GM21528 (cell line): ENCODE results near the gene TSEN2.
"Not testable (repeated sequence)": the region's sequence is repeated elsewhere in the genome, so short reads cannot be mapped to it uniquely, and the experiment has no call there.

Experiments used
- ATAC-seq: cut with Tn5 transposase; IDR thresholded peaks from one replicate; pipeline ENCODE4 v1.9.1; 2021; ENCODE audit warnings: mild to moderate bottlenecking, moderate library complexity; ENCODE audit not compliant: unreplicated experiment, low FRiP score

TSEN2 gene

DNA sequence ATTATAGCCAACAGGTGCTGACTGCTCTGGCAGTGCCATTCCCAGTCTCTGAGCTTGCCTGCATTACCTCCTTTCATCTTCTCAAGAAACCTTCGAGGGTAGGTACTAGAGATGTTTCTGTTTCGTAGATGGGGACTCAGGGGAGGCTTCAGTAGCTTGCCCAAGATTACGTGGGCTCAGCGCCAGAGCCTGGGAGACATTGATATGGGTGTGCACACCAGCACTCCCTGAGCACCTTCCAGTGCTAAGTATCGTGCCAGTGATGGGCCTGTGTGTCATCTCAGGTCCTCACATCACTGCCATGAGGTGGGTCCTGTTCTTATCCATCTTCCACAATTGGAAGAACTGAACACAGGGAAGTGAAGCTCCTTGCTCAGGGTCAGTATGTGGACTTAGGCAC, 15.2 kb downstream of the TSEN2 start:
- ATAC-seq: no peak

DNA sequence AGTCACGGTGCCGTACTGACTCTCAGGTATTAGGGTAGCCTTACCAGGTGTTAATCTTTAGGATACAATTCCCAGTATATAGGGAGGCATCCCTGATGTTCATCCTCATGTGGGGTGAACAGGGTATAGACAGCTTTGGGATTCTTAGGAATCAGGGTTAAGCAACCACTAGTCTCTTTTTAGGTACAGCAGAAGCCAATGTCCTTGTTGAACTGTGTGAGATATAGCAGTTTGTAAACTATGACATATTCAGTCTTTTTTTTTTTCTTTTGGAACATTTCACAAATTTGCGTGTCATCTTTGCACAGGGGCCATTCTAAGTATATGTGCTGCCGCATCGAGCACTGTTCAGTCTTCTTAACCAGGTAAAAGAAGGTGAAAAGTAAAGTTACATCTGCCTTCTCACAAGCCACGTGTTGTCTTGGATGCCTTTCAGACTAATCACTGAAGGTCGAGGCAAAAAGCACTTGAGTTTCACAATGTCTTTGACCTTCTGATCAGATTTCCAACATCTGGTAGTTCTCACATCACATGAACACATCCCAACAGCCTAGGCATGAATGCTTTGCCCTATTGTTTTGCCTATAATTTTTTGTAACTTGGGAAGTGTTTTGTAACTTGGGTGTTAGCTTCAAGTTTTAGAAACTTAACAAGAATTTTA, 17.2 kb downstream of the TSEN2 start:
- ATAC-seq: no peak

DNA sequence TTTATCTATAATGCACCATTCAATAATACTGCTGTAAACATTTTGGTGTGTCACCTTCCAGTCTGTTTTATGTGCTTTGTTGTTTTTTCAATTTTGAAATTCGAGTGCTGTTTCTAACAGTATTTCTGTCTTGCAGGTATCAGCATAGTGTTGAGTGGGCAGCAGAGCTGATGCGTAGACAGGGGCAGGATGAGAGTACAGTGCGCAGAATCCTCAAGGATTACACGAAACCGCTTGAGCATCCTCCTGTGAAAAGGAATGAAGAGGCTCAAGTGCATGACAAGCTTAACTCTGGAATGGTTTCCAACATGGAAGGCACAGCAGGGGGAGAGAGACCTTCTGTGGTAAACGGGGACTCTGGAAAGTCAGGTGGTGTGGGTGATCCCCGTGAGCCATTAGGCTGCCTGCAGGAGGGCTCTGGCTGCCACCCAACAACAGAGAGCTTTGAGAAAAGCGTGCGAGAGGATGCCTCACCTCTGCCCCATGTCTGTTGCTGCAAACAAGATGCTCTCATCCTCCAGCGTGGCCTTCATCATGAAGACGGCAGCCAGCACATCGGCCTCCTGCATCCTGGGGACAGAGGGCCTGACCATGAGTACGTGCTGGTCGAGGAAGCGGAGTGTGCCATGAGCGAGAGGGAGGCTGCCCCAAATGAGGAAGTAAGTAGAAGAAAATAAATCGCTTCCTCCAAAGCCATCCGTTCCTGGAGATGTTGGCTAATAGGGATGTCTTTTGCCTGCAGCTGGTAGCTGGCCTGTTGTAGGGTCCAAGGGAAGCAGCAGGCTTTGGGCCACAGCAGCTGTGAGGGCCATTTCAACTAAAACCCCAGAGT, 19.1 kb downstream of the TSEN2 start:
- no peak for ATAC-seq

DNA sequence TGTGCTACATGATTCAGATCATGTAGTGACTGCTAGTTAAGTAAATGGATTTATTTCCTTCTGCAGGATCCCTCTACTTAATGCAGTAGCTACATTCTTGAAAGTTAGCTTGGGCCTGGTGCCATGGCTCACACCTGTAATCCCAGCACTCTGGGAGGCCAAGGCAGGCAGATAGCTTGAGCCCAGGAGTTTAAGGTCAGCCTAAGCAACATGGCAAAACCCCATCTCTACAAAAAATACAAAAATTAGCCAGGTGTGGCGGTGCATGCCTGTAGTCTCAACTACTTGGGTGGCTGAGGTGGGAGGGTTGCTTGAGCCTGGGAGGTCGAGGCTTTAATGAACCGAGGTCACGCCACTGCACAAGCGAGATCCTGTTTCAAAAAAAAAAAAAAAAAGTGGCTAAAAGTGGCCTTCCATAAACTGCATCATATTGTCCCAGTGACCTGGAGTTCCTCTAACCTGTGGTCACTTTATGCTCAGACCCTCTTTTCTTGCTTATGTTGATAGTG, 22.0 kb downstream of the TSEN2 start:
- no peak for ATAC-seq

DNA sequence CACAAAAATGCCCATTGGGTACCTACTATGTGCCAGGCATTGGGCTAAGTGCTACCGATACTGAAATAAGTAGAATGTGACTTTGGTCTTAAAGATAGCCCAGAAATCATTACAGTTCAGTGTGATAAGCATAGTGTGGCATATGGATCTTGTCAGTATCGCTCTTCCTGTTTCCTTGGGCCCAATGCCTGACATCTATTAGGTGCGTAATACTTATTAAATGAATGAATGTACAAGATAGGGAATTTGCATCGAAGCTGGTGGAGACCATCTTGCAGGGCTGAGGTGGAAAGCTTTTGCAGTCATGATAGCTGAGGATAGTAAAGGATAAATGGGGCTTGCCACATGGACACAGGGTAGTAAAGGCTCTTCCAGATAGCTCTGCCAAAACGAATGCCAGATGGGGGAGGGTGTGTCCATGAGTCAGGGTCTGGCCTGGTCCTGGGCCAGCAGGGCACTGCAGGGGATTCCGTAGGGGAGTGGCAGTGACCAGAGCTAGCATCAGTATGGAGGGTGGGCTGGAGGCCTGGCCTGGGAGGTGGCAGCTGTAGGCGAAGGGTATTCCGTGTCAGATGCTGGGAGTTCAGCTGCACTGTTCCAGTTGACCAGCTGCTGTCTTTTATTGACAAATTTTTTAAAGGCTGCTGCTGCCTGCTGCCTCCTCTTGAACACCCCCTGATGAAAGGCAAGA, 23.5 kb downstream of the TSEN2 start:
- ATAC-seq: no peak

DNA sequence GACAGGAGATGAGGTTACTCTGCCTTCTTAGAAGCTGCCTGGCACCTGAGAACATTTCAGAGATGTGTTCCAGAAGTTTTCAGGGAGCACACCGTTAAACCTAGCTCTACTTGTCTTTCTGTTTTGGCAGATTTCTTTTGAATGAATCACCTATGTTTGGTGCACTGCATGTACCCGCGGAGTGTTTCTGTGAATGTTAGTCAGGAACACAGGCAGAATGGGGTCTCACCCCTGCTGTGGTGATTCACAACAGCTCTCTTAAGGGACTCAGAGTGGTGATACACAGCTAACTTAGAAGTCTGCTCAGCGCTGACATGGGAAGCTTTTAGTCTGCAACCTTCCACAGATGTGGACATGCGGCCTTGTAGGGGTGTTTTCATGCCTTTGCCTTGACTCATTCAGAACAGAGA, 24.0 kb downstream of the TSEN2 start:
- no peak for ATAC-seq

DNA sequence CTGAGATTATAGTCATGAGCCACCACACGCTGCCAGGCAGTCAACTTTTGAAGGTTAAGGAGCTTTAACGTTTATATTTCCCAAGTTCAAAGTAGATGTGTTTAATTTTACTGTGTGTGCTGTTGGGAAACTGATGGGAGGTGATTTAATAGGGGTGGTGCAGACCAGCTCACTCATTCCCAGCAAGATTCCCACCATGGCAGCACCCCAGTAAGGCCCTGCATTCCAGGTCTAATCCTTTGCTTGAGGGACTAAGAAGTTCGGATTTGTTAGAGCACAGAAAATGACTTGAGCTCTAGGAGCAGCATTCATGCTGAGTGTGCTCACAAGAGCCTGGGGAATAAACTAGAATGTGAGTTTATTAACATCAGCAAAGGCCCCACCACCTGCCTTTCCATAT, 25.2 kb downstream of the TSEN2 start:
- ATAC-seq: no peak

DNA sequence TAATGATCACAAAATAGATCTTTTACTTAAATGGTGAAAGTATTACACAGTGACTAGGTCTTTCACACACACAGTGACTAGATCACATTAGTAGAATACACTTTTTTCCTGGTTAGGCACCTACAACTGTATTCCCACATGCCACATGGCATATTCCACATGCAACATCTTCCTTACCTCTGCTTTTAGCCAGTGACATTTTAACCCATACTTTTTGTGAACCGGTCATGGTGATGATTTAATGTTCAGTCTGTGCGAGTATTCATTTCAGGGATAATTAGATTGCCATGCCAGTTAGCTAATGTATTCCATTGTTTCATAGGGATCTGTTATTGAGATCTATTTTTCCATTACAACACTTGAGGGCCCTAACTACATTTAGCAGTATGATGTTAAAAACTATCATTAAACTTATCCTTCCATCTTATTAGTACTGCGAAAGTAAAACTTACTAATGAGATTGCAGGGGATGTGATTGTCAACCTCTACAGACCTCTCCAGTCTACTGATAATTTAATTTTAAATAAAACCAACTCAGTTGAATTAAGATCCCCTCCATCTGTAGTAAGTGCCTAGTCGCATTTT, 28.3 kb downstream of the TSEN2 start:
- ATAC-seq: no peak

DNA sequence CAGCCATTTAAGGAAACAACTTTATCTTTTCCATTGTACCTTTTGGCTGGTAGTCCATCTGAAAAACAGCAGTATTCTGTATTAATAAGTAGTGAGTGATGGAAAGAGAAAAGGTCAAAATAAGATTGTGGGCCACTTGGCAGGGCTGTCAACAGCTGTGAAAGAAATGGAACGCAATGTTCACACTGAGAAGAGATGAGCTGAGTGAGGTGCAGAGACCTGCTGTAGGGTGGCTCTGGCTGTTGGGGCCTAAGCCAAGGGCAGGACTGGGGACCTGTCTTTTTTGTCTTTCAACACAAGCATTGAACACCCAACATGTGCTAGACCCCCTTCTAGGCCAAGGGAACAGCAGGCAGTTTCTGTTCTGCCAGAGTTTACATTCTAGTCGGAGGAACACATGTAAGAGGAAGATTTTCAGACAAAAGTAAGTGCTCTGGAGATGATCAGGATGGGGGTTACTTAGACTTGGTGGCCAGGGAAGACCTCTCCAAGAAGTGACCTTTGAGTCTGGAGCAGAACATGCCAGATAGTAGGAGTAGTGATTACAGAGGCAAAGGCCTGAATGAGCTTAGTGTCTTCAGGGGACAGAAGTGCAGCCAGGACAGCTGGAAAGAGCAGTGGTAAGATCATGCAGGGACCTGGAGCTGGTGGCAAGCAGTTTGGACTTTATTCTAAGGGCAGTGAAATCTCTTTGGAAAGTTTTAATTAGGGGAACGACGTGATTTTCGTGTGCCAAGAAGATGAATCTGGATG, 29.6 kb downstream of the TSEN2 start:
- no peak for ATAC-seq

DNA sequence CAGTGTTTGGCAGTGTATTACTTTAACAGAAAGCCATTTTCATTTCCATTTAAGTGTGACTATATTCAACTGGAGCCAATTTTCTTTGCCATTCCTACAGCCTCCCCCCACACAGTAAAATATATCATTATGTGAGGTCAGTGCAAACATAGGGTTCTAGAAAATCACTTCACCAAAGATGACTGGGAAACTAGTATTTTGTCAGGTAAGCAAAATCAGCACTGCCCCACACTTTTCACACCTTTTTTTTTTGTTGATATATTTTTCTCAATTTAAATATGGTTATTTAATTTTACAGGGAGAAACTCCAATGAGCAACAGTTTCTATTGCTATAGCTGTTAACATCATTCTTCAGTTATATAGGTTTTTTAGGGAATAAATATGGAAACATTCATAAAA, 31.4 kb downstream of the TSEN2 start:
- ATAC-seq: no peak

DNA sequence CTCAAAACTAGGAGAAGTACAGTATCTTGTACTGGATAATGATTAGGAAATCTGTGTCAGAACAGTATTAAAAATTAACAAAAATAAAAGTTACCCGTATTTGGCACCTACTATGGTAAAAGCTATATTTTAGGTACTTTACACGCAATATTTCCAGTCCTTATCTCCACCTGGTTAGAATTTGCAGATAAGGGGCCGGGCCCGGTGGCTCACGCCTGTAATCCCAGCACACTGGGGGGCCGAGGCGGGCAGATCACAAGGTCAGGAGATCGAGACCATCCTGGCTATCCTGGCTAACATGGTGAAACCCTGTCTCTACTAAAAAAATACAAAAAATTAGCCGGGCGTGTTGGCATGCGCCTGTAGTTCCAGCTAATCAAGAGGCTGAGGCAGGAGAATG, 32.6 kb downstream of the TSEN2 start:
- no peak for ATAC-seq

DNA sequence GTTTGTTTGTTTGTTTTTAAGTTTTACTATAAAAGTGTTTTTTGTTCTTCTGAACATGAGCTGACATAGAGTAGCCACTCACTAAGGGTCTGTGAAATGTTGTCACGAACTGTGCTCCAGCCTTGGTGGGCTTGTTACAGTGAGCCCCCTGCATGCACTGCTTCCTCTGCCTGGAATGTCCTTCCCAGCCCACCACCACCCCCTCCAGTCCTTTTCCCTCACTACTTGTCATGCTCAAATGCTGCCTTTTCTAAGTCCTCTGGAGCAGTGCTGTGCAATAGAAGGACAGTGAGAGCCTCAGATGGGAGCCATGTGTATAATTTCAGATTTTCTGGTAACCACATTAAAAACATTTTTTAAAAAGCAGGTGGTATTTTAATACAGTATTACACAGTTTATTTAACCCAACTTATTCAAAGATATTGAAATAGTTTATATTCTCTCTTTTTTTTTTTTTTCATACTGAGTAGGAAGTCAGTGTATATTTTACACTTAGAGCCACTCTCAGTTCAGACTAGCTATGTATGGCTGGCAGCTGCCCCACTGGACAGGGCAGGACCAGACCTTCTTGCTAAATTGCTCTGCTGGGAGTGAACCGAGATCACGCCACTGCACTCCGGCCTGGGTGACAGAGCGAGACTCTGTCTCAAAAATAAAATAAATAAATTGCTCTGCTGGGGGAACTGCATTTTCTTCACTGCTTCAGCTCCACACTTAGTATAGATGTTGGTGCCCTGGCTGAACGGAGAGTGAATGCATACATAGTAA, 34.2 kb downstream of the TSEN2 start:
- no peak for ATAC-seq

DNA sequence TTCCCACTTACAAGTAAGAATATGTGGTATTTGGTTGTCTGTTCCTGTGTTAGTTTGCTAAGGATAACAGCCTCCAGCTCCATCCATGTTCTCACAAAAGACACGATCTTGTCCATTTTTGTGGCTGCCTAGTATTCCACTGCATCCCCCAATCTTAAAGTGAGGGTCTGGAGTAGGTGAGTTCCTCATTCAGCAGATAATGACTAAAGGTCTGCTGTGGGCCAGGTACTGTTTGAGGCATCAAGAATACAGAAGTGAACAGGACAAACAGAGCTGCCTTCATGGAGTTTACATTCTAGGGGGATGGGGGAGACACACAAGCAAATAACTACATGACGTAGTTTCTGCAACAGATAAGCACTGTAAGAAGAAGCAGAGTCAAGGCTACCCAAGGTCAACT, 36.7 kb downstream of the TSEN2 start:
- no peak for ATAC-seq

DNA sequence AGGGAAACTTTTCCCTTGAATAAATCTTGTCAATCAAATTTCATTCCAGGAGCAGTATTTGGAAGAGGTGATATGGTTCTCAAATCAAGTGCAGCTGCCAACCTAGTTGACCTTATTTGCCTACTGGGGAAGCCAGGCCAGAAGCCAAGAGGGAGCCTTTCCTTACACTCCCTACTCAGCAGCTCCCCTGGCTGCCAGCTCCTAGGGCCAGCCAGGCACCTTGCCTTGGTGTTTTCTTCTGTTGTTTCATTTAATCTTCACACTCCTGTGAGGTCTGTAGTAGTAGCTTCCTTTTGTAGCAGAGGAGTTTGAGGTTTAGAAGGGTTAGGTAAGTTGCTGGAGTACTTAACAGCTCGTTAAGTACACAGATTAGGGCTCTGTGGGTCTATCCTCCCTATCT, 38.4 kb downstream of the TSEN2 start:
- no peak for ATAC-seq

DNA sequence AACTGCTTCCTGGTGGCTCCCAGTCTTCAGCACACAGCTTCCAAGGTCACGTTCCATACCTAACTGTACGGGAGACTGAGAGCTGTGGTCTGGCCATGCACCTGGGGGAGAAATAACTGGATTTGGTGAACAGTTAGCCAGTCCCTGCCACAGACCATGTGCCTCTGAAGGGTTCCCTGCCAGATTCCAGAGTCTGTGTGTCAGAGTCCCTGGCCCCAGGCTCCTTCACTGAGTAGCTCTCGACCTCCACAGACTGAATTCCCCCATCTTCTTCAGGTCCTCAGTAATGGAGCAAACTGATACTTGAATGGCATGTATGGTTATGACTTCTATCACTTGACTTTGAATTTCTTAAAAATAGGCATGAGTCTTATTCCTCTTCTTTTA, 43.5 kb downstream of the TSEN2 start:
- no peak for ATAC-seq

DNA sequence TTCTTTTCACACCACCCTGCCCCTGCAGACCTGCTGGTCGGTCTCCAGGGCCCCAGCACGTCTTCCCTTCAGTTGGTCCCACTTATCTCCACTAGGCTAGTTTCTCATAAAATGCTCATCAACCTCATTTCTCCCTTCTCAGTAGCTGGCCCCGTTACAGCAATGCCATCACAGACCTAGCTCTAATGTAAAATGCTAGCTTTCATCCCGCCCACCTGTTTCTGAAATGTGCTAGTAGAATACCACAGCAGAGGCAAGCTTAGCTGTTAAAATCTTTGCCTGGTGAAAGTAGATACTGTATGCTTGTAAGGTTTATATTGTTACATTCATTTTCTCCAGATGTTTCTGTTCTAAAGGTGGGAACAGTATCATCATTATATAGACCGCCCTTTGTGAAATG, 47.9 kb downstream of the TSEN2 start:
- ATAC-seq: no peak

DNA sequence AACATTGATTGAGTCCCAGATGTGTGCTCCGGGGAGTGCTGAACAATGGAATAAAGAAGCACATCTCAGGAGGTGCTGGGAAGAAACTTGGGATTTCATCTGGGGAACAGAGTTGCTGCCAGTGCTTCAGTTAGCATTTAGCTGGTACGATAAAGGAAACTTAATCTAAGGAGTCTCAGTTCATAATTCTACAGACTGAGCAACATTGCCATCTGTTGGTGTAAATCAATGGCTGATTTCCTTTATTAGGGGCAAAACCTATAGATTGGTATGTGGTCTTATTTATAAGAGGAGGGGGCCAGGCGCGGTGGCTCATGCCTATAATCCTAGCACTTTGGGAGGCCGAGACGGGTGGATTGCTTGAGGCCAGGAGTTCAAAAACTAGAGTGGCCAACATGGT, 52.1 kb downstream of the TSEN2 start:
- ATAC-seq: no peak

DNA sequence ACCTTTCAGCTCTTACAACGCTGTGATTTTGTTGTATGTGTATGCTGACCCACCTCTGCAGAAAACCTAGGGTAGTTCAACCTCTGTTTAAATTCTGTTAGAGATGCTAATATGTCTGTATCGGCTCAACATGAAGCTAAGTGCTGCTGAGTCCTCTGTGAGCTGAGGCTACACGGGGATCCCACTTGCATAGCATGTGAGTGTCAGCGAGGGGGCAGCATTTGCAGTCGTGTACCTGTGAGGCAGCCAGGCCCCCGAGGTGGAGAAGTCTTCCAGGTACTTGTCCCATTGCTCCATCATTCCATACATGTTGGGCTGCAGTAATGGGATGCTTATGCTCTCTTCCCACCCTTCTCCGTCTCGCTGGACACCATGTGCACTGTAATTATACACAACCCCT, 57.3 kb downstream of the TSEN2 start:
- ATAC-seq: no peak

DNA sequence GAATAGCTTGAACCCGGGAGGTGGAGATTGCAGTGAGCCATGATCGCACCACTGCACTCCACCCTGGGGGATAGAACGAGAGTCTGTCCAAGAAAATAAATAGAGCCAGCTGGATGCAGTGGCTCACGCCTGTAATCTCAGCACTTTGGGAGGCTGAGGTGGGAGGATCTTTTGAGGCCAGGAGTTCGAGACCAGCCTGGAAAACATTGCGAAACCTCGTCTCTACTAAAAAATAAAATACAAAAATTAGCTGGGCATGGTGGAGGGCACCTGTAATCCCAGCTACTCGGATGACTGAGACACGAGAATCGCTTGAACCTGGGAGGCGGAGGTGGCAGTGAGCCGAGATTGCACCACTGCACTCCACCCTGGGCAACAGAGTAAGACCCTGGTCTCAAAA, 59.2 kb downstream of the TSEN2 start:
- ATAC-seq: not testable (repeated sequence)
